ENCODE results near the gene CFAP70.

GRCh38 chr10:73366381-73367298, 8.0 kb upstream of the CFAP70 start:
- TF ChIP-seq CTCF (IDR thresholded peaks at IDR 0.05) (no peak), EP300 (IDR thresholded peaks at IDR 0.05) (no peak)

Measured in gastroesophageal sphincter (tissue), 3 donors.